Stimulated activated memory B cell treated with anti-CD40 and anti-IgM and Interleukin-4, amounts not matched to agents 10 μg/mL and 1 μg/mL and 100 μg/mL, for 72 hours (primary cell): ENCODE data around the gene INSYN2B.

Experiments used
- ATAC-seq: fragments of 150-1000 bp; cut with Tn5 transposase; 2 replicates; pipeline ENCODE4 v1.10.0; 2021
- H3K27ac Mint-ChIP-seq: one replicate; pipeline ENCODE4 v1.8.0; 2022; ENCODE audit warnings: mild to moderate bottlenecking, mixed read lengths
- H3K27me3 Mint-ChIP-seq: one replicate; pipeline ENCODE4 v1.8.0; 2022; ENCODE audit warnings: mixed read lengths
- H3K36me3 Mint-ChIP-seq: one replicate; pipeline ENCODE4 v1.8.0; 2022; ENCODE audit warnings: mixed read lengths
- H3K4me1 Mint-ChIP-seq: one replicate; pipeline ENCODE4 v1.8.0; 2022; ENCODE audit warnings: mixed read lengths
- H3K4me3 Mint-ChIP-seq: one replicate; pipeline ENCODE4 v1.8.0; 2022; ENCODE audit warnings: mild to moderate bottlenecking, moderate library complexity, mixed read lengths
- H3K9me3 Mint-ChIP-seq: one replicate; pipeline ENCODE4 v1.8.0; 2022; ENCODE audit warnings: mixed read lengths

The INSYN2B gene

GRCh38 chr5:169922474-169922873 lies 57.8 kb downstream of the INSYN2B start:
- Mint-ChIP-seq H3K36me3 (peaks cover 44% of the 10 kb centered on the region), H3K4me1 (peaks cover 25% of the 10 kb centered on the region), H3K9me3 (no peaks in the 10 kb centered on the region), H3K27ac (no peak overlapping the region), H3K4me3 (no peak overlapping the region), H3K27me3 (no peaks in the 10 kb centered on the region)
- ATAC-seq, result no peak

GRCh38 chr5:169921949-169922348 lies 58.3 kb downstream of the INSYN2B start:
- H3K4me3 Mint-ChIP-seq, result no peak overlapping the region

GRCh38 chr5:169921384-169921783 lies 58.9 kb downstream of the INSYN2B start:
- H3K4me3 Mint-ChIP-seq, result no peak overlapping the region
- no peak overlapping the region for H3K27ac Mint-ChIP-seq
- ATAC-seq, result no peak
- peaks cover 40% of the 10 kb centered on the region for H3K36me3 Mint-ChIP-seq
- H3K9me3 Mint-ChIP-seq, result no peaks in the 10 kb centered on the region
- peaks cover 28% of the 10 kb centered on the region for H3K4me1 Mint-ChIP-seq
- no peaks in the 10 kb centered on the region for H3K27me3 Mint-ChIP-seq

More at GRCh38 chr5:169921949-169922348, 58.3 kb downstream of the INSYN2B start:
- no peaks in the 10 kb centered on the region for H3K27me3 Mint-ChIP-seq
- peaks cover 28% of the 10 kb centered on the region for H3K4me1 Mint-ChIP-seq
- no peak for ATAC-seq
- no peaks in the 10 kb centered on the region for H3K9me3 Mint-ChIP-seq
- peaks cover 44% of the 10 kb centered on the region for H3K36me3 Mint-ChIP-seq
- H3K27ac Mint-ChIP-seq, result no peak overlapping the region

GRCh38 chr5:169920474-169920873 lies 59.8 kb downstream of the INSYN2B start:
- no peak overlapping the region for H3K27ac Mint-ChIP-seq

GRCh38 chr5:169918228-169918627 lies 62.1 kb downstream of the INSYN2B start:
- no peak overlapping the region for H3K4me3 Mint-ChIP-seq
- H3K27ac Mint-ChIP-seq, result no peak overlapping the region
- H3K27me3 Mint-ChIP-seq, result no peaks in the 10 kb centered on the region
- H3K4me1 Mint-ChIP-seq, result peaks cover 13% of the 10 kb centered on the region
- no peak for ATAC-seq
- H3K9me3 Mint-ChIP-seq, result no peaks in the 10 kb centered on the region
- H3K36me3 Mint-ChIP-seq, result peaks cover 21% of the 10 kb centered on the region

More at GRCh38 chr5:169920474-169920873, 59.8 kb downstream of the INSYN2B start:
- Mint-ChIP-seq H3K9me3 (no peaks in the 10 kb centered on the region), H3K4me3 (no peak overlapping the region), H3K4me1 (peaks cover 28% of the 10 kb centered on the region), H3K36me3 (peaks cover 36% of the 10 kb centered on the region), H3K27me3 (no peaks in the 10 kb centered on the region)
- ATAC-seq, result no peak

- Mint-ChIP-seq H3K4me1 (peaks cover 13% of the 10 kb centered on the region), H3K27me3 (no peaks in the 10 kb centered on the region), H3K36me3 (peaks cover 23% of the 10 kb centered on the region), H3K9me3 (no peaks in the 10 kb centered on the region), H3K27ac (no peak overlapping the region), H3K4me3 (no peak overlapping the region)
- ATAC-seq, result no peak
Observed at GRCh38 chr5:169917500-169917899, 62.8 kb downstream of the INSYN2B start.

- peaks cover 36% of the 10 kb centered on the region for H3K36me3 Mint-ChIP-seq
- H3K27ac Mint-ChIP-seq, result no peak overlapping the region
Observed at GRCh38 chr5:169914766-169915165, 65.5 kb downstream of the INSYN2B start.

GRCh38 chr5:169913479-169913878 lies 66.8 kb downstream of the INSYN2B start:
- Mint-ChIP-seq H3K4me1 (peaks cover 6% of the 10 kb centered on the region), H3K36me3 (peaks cover 32% of the 10 kb centered on the region), H3K27ac (no peak overlapping the region), H3K27me3 (no peaks in the 10 kb centered on the region), H3K9me3 (no peaks in the 10 kb centered on the region), H3K4me3 (no peak overlapping the region)
- no peak for ATAC-seq

More at GRCh38 chr5:169914766-169915165, 65.5 kb downstream of the INSYN2B start:
- Mint-ChIP-seq H3K9me3 (no peaks in the 10 kb centered on the region), H3K4me1 (peaks cover 6% of the 10 kb centered on the region), H3K27me3 (no peaks in the 10 kb centered on the region), H3K4me3 (no peak overlapping the region)
- ATAC-seq, result no peak

- H3K4me1 Mint-ChIP-seq, result no peaks in the 10 kb centered on the region
- peaks cover 23% of the 10 kb centered on the region for H3K36me3 Mint-ChIP-seq
- no peak overlapping the region for H3K27ac Mint-ChIP-seq
- no peaks in the 10 kb centered on the region for H3K9me3 Mint-ChIP-seq
- ATAC-seq, result no peak
- H3K27me3 Mint-ChIP-seq, result no peaks in the 10 kb centered on the region
- no peak overlapping the region for H3K4me3 Mint-ChIP-seq
Observed at GRCh38 chr5:169911448-169912212, 68.7 kb downstream of the INSYN2B start.

- Mint-ChIP-seq H3K9me3 (no peaks in the 10 kb centered on the region), H3K4me1 (no peaks in the 10 kb centered on the region), H3K27me3 (no peaks in the 10 kb centered on the region), H3K4me3 (no peak overlapping the region), H3K36me3 (peaks cover 19% of the 10 kb centered on the region), H3K27ac (no peak overlapping the region)
- no peak for ATAC-seq
Observed at GRCh38 chr5:169910393-169910792, 69.9 kb downstream of the INSYN2B start.

- H3K9me3 Mint-ChIP-seq, result no peaks in the 10 kb centered on the region
- H3K36me3 Mint-ChIP-seq, result peaks cover 19% of the 10 kb centered on the region
- H3K27ac Mint-ChIP-seq, result no peak overlapping the region
- peaks cover under 1% of the 10 kb centered on the region for H3K4me1 Mint-ChIP-seq
- H3K27me3 Mint-ChIP-seq, result no peaks in the 10 kb centered on the region
- H3K4me3 Mint-ChIP-seq, result no peak overlapping the region
- no peak for ATAC-seq
Observed at GRCh38 chr5:169909945-169910344, 70.3 kb downstream of the INSYN2B start.

- H3K27ac Mint-ChIP-seq, result no peak overlapping the region
- H3K4me3 Mint-ChIP-seq, result no peak overlapping the region
- no peaks in the 10 kb centered on the region for H3K27me3 Mint-ChIP-seq
- peaks cover 19% of the 10 kb centered on the region for H3K36me3 Mint-ChIP-seq
- peaks cover 6% of the 10 kb centered on the region for H3K4me1 Mint-ChIP-seq
- no peak for ATAC-seq
- no peaks in the 10 kb centered on the region for H3K9me3 Mint-ChIP-seq
Observed at GRCh38 chr5:169908864-169909263, 71.4 kb downstream of the INSYN2B start.

GRCh38 chr5:169906745-169907649 lies 73.3 kb downstream of the INSYN2B start:
- H3K9me3 Mint-ChIP-seq, result no peaks in the 10 kb centered on the region
- H3K27ac Mint-ChIP-seq, result no peak overlapping the region
- H3K4me1 Mint-ChIP-seq, result peaks cover 24% of the 10 kb centered on the region
- no peak for ATAC-seq
- H3K4me3 Mint-ChIP-seq, result no peak overlapping the region
- no peaks in the 10 kb centered on the region for H3K27me3 Mint-ChIP-seq
- H3K36me3 Mint-ChIP-seq, result peaks cover 24% of the 10 kb centered on the region

- Mint-ChIP-seq H3K4me1 (peaks cover 40% of the 10 kb centered on the region), H3K36me3 (peaks cover 36% of the 10 kb centered on the region), H3K4me3 (no peak overlapping the region), H3K27ac (peak overlapping the region; percentile 41), H3K27me3 (no peaks in the 10 kb centered on the region), H3K9me3 (no peaks in the 10 kb centered on the region)
- ATAC-seq, result no peak
Observed at GRCh38 chr5:169905017-169905416, 75.3 kb downstream of the INSYN2B start.

GRCh38 chr5:169904508-169904907 lies 75.8 kb downstream of the INSYN2B start:
- ATAC-seq, result peak; percentile 22
- H3K4me3 Mint-ChIP-seq, result no peak overlapping the region
- H3K9me3 Mint-ChIP-seq, result no peaks in the 10 kb centered on the region
- H3K27ac Mint-ChIP-seq, result peak overlapping the region; percentile 41
- H3K36me3 Mint-ChIP-seq, result peaks cover 36% of the 10 kb centered on the region
- H3K27me3 Mint-ChIP-seq, result no peaks in the 10 kb centered on the region
- peaks cover 40% of the 10 kb centered on the region for H3K4me1 Mint-ChIP-seq
